CD4-positive, CD25-positive, alpha-beta regulatory T cell (primary cell): Measurements from ENCODE around the gene PPARGC1A. TPM values are rescaled to one million over a fixed set of nuclear protein-coding genes. Genes with fewer than 3 reads are reported as not detected.
A peak's percentile ranks its signal among the peaks of the same experiment; 100 is the strongest.

ENCODE experiments used
- ATAC-seq, 2 donors: fragments of 150-1000 bp; cut with Tn5 transposase; one replicate each; pipeline ENCODE4 v1.10.0; 2021; ENCODE audit warnings: low read depth in 2 of 2, moderate number of reproducible peaks in 2 of 2, moderate library complexity in 1 of 2
- DNase-seq, 3 donors: peaks; one replicate each; pipeline versions ENCODE4 v3.0.0 to v3.0.0-alpha.2; 2012 to 2022; ENCODE audit warnings: mixed read lengths in 1 of 3
- H3K27ac ChIP-seq: one replicate; pipeline ENCODE4 v1.7.0; 2013; ENCODE audit warnings: mild to moderate bottlenecking, low read length; ENCODE audit not compliant: insufficient read depth, poor library complexity, severe bottlenecking
- H3K27me3 ChIP-seq: one replicate; pipeline ENCODE4 v1.7.0; 2013; ENCODE audit warnings: low read length; ENCODE audit not compliant: control insufficient read depth, insufficient read depth
- H3K36me3 ChIP-seq: one replicate; pipeline ENCODE4 v1.7.0; 2013; ENCODE audit warnings: mild to moderate bottlenecking, low read length, moderate library complexity; ENCODE audit not compliant: control insufficient read depth, insufficient read depth
- H3K4me1 ChIP-seq: 2 replicates; pipeline ENCODE4 v1.7.0; 2013; ENCODE audit warnings: mild to moderate bottlenecking, low read length; ENCODE audit not compliant: insufficient read depth, control insufficient read depth, poor library complexity, severe bottlenecking
- H3K4me3 ChIP-seq: one replicate; pipeline ENCODE4 v1.7.0; 2013; ENCODE audit warnings: low read depth, mild to moderate bottlenecking, low read length, moderate library complexity
- H3K9me3 ChIP-seq, 2 experiments: 1 replicate in 1 of 2; 2 replicates in 1 of 2; pipeline ENCODE4 v1.7.0; 2013; ENCODE audit warnings: low read length in 2 of 2, mild to moderate bottlenecking in 1 of 2, moderate library complexity in 1 of 2; ENCODE audit not compliant: control insufficient read depth in 2 of 2
- H3K27ac Mint-ChIP-seq, 3 donors: one replicate each; pipeline ENCODE4 v1.8.0; 2020 to 2022; ENCODE audit warnings: mild to moderate bottlenecking in 3 of 3, mixed read lengths in 3 of 3, moderate library complexity in 2 of 3
- H3K27me3 Mint-ChIP-seq: one replicate; pipeline ENCODE4 v1.8.0; 2022; ENCODE audit warnings: mild to moderate bottlenecking, mixed read lengths
- H3K36me3 Mint-ChIP-seq: one replicate; pipeline ENCODE4 v1.8.0; 2020; ENCODE audit warnings: mixed read lengths
- H3K4me1 Mint-ChIP-seq, 4 donors: one replicate each; pipeline ENCODE4 v1.8.0; 2020 to 2022; ENCODE audit warnings: mixed read lengths in 4 of 4, mild to moderate bottlenecking in 1 of 4
- H3K4me3 Mint-ChIP-seq, 4 donors: one replicate each; pipeline ENCODE4 v1.8.0; 2020 to 2022; ENCODE audit warnings: mild to moderate bottlenecking in 4 of 4, mixed read lengths in 4 of 4, moderate library complexity in 3 of 4
- H3K9me3 Mint-ChIP-seq, 7 donors: one replicate each; pipeline ENCODE4 v1.8.0; 2020 to 2022; ENCODE audit warnings: mixed read lengths in 7 of 7, mild to moderate bottlenecking in 3 of 7, moderate library complexity in 2 of 7
- polyA plus RNA-seq, 4 donors: library from polyadenylated mRNA; unstranded; fragments of 300-500 nt; fragmentation: Illumina TruSeq; gene quantifications; one replicate each; pipeline ENCODE4 v1.2.3, GENCODE V29; 2021
- total RNA-seq: library from RNA; stranded (reverse); gene quantifications from one replicate; pipeline ENCODE4 v1.2.3, GENCODE V29; 2022

The PPARGC1A gene
- total RNA-seq (not detected), polyA plus RNA-seq (not detected)

GRCh38 chr4:23889814-23890341 lies at the start of gene PPARGC1A:
Gene PPARGC1A (minus strand): TSS chr4:23890047. CDS start chr4:23889957, 90 bp downstream.
- no peaks in the 10 kb centered on the region for H3K36me3 Mint-ChIP-seq
- no peak for DNase-seq
- H3K4me3 ChIP-seq: no peak within 1 kb of the TSS

GRCh38 chr4:23938796-23939195 lies 48.9 kb upstream of the PPARGC1A start:
- Mint-ChIP-seq H3K4me1 (no peaks in the 10 kb centered on the region), H3K27me3 (no peaks in the 10 kb centered on the region), H3K4me3 (no peak overlapping the region), H3K36me3 (no peaks in the 10 kb centered on the region), H3K9me3 (peaks cover 0 to 5% (median 4%) of the 10 kb centered on the region in 7 donors), H3K27ac (no peak overlapping the region)
- no peaks in the 10 kb centered on the region for H3K36me3 ChIP-seq
- DNase-seq (no peak), ATAC-seq (no peak)
- H3K4me1 ChIP-seq: no peaks in the 10 kb centered on the region
- no peak overlapping the region for H3K27ac ChIP-seq
- H3K9me3 ChIP-seq: no peaks in the 10 kb centered on the region
- H3K4me3 ChIP-seq: no peak overlapping the region
- H3K27me3 ChIP-seq: no peaks in the 10 kb centered on the region

More at GRCh38 chr4:23889814-23890341, at the start of gene PPARGC1A:
- Histone ChIP-seq H3K9me3 (no peaks in the 10 kb centered on the region), H3K27ac (no peak within 1 kb of the TSS), H3K36me3 (no peaks in the 10 kb centered on the region), H3K27me3 (no peaks in the 10 kb centered on the region), H3K4me1 (no peaks in the 10 kb centered on the region)
- Mint-ChIP-seq H3K27ac (no peak within 1 kb of the TSS), H3K4me3 (peak within 1 kb of the TSS in 2 of 4 donors; percentile 55 to 82), H3K4me1 (peaks cover 0 to 26% (median 1%) of the 10 kb centered on the region in 4 donors), H3K9me3 (peaks cover 0 to 2% (median 0%) of the 10 kb centered on the region in 7 donors), H3K27me3 (no peaks in the 10 kb centered on the region)
- no peak for ATAC-seq

- no peak for ATAC-seq
- H3K27me3 ChIP-seq: no peaks in the 10 kb centered on the region
- H3K36me3 Mint-ChIP-seq: no peaks in the 10 kb centered on the region
Observed at GRCh38 chr4:23937173-23937572, 47.3 kb upstream of the PPARGC1A start.

GRCh38 chr4:23934915-23935314 lies 45.1 kb upstream of the PPARGC1A start:
- peaks cover 0 to 8% (median 4%) of the 10 kb centered on the region in 7 donors for H3K9me3 Mint-ChIP-seq
- H3K4me3 ChIP-seq: no peak overlapping the region
- DNase-seq (no peak), ATAC-seq (no peak)
- no peak overlapping the region for H3K27ac ChIP-seq
- no peak overlapping the region for H3K4me3 Mint-ChIP-seq
- H3K27ac Mint-ChIP-seq: no peak overlapping the region
- no peaks in the 10 kb centered on the region for H3K4me1 ChIP-seq
- H3K27me3 Mint-ChIP-seq: no peaks in the 10 kb centered on the region
- no peaks in the 10 kb centered on the region for H3K27me3 ChIP-seq
- no peaks in the 10 kb centered on the region for H3K36me3 Mint-ChIP-seq
- H3K9me3 ChIP-seq: no peaks in the 10 kb centered on the region
- H3K4me1 Mint-ChIP-seq: no peaks in the 10 kb centered on the region
- no peaks in the 10 kb centered on the region for H3K36me3 ChIP-seq

More at GRCh38 chr4:23937173-23937572, 47.3 kb upstream of the PPARGC1A start:
- Histone ChIP-seq H3K9me3 (no peaks in the 10 kb centered on the region), H3K4me1 (no peaks in the 10 kb centered on the region), H3K36me3 (no peaks in the 10 kb centered on the region), H3K27ac (no peak overlapping the region), H3K4me3 (no peak overlapping the region)
- H3K4me3 Mint-ChIP-seq: no peak overlapping the region
- H3K27me3 Mint-ChIP-seq: no peaks in the 10 kb centered on the region
- H3K27ac Mint-ChIP-seq: no peak overlapping the region
- no peak for DNase-seq
- H3K4me1 Mint-ChIP-seq: no peaks in the 10 kb centered on the region
- H3K9me3 Mint-ChIP-seq: peaks cover 0 to 5% (median 3%) of the 10 kb centered on the region in 7 donors

GRCh38 chr4:23934223-23934622 lies 44.4 kb upstream of the PPARGC1A start:
- Mint-ChIP-seq H3K36me3 (no peaks in the 10 kb centered on the region), H3K4me3 (no peak overlapping the region), H3K4me1 (no peaks in the 10 kb centered on the region), H3K9me3 (peaks cover 0 to 8% (median 4%) of the 10 kb centered on the region in 7 donors), H3K27me3 (no peaks in the 10 kb centered on the region), H3K27ac (no peak overlapping the region)
- DNase-seq (no peak), ATAC-seq (no peak)
- no peaks in the 10 kb centered on the region for H3K4me1 ChIP-seq
- H3K4me3 ChIP-seq: no peak overlapping the region
- no peaks in the 10 kb centered on the region for H3K36me3 ChIP-seq
- H3K27me3 ChIP-seq: no peaks in the 10 kb centered on the region
- no peak overlapping the region for H3K27ac ChIP-seq
- H3K9me3 ChIP-seq: no peaks in the 10 kb centered on the region

GRCh38 chr4:23932901-23933308 lies 43.1 kb upstream of the PPARGC1A start:
- Histone ChIP-seq H3K9me3 (no peaks in the 10 kb centered on the region), H3K27ac (no peak overlapping the region), H3K4me1 (no peaks in the 10 kb centered on the region), H3K4me3 (no peak overlapping the region), H3K27me3 (no peaks in the 10 kb centered on the region), H3K36me3 (no peaks in the 10 kb centered on the region)
- Mint-ChIP-seq H3K27ac (no peak overlapping the region), H3K4me3 (no peak overlapping the region), H3K4me1 (no peaks in the 10 kb centered on the region), H3K36me3 (no peaks in the 10 kb centered on the region), H3K9me3 (peaks cover 0 to 8% (median 3%) of the 10 kb centered on the region in 7 donors), H3K27me3 (no peaks in the 10 kb centered on the region)
- no peak for ATAC-seq
- DNase-seq: no peak

- Histone ChIP-seq H3K4me1 (no peaks in the 10 kb centered on the region), H3K27me3 (no peaks in the 10 kb centered on the region), H3K4me3 (no peak overlapping the region), H3K9me3 (no peaks in the 10 kb centered on the region), H3K27ac (no peak overlapping the region), H3K36me3 (no peaks in the 10 kb centered on the region)
- DNase-seq: no peak
- Mint-ChIP-seq H3K27me3 (no peaks in the 10 kb centered on the region), H3K9me3 (peaks cover 0 to 6% (median 3%) of the 10 kb centered on the region in 7 donors), H3K4me1 (no peaks in the 10 kb centered on the region), H3K36me3 (no peaks in the 10 kb centered on the region), H3K27ac (no peak overlapping the region), H3K4me3 (no peak overlapping the region)
- ATAC-seq: no peak
Observed at GRCh38 chr4:23932186-23932585, 42.3 kb upstream of the PPARGC1A start.

GRCh38 chr4:23931489-23931830 lies 41.6 kb upstream of the PPARGC1A start:
- H3K36me3 ChIP-seq: no peaks in the 10 kb centered on the region
- Mint-ChIP-seq H3K9me3 (peaks cover 0 to 7% (median 4%) of the 10 kb centered on the region in 7 donors), H3K27me3 (no peaks in the 10 kb centered on the region), H3K4me3 (no peak overlapping the region), H3K36me3 (no peaks in the 10 kb centered on the region), H3K4me1 (no peaks in the 10 kb centered on the region), H3K27ac (no peak overlapping the region)
- DNase-seq (no peak), ATAC-seq (no peak)
- H3K9me3 ChIP-seq: no peaks in the 10 kb centered on the region
- no peaks in the 10 kb centered on the region for H3K4me1 ChIP-seq
- H3K27me3 ChIP-seq: no peaks in the 10 kb centered on the region
- no peak overlapping the region for H3K4me3 ChIP-seq
- no peak overlapping the region for H3K27ac ChIP-seq
